ENCODE data around the gene CS.
"Not testable (repeated sequence)": the region's sequence is repeated elsewhere in the genome, so short reads cannot be mapped to it uniquely, and the experiment has no call there.

CS gene

DNA sequence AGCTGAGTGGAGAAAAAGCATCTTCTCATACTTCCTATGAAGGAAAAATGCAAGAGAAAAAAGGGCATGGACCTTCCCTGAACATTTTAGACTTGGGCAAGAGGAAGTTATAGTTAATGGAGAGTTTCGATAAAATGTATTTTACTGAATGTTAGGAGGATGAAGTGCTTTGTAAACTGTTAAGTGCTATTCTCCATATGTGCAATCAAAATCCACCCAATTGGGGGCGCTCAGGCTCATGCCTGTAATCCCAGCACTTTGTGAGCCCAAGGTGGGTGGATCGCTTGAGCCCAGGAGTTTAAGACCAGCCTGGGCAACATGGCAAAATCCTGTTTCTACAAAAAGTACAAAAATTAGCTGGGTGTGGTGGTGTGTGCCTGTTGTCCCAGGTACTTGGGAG lies 17.5 kb upstream of the CS start:
- ATAC-seq = no peak

DNA sequence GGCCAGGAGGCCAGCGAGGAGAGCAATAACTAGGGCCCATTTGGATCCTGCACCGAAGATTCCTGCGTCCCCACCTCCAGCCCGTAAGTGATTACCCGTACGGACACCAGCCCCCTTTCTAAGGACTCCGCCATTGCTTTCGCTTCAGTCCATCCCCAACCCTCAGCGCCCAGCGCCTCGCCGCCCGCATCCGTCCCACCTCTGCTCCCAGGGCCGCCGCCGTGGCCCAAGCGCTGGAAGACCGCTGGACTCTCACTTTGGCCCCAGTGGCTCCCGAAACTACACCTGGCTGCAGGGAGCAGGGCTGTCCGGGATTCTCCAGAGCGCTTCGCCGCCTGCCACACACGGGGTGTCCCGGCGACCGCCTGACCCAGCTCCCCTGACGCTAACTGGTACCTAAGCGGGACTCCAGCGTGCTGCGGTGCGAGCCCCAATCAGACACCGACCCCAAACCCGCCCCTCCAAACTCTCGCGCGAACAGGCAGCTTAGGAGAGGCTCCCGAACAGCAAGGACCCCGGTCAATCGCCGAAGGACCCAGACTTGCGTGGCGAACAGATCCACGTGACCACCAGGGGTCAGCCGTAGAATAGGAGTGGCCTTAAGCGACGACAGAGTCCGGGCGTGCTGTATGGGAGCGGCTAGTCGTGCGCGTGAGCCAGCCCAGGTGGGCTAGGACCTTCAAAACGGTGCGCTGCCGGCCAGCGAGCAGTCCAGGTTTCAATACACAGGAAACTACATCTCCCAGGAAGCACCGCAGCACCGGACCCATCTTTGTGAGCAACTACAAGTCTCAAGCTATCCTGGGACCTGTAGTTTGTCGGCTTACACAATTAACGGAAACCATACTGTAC lies 15.7 kb upstream of the CS start, which contains the start of gene CNPY2:
Gene CNPY2, minus strand, starts transcription at position 367 of the 852 bp plus-strand sequence. CDS start 771 bp downstream, outside the sequence.
- peak; percentile 91 to 93 for ATAC-seq

DNA sequence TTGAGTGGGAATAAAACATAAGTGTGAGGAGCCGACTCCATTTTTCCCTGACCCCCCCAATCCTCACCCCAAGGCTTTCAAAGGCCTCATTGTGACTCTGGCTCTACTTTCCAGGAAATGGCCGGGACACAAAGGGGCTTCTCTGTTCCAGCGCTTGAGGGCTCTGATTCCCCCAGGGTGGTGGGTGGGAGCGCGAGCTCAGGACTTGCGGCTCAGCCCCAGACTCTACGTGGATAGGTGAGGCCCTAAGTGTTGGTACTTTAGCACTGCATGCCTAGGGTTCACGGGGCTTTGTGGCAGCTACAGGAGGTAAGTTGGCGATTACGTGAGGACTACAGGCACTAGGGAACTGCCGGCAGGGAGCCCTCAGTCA lies 15.1 kb upstream of the CS start:
- no peak for ATAC-seq

DNA sequence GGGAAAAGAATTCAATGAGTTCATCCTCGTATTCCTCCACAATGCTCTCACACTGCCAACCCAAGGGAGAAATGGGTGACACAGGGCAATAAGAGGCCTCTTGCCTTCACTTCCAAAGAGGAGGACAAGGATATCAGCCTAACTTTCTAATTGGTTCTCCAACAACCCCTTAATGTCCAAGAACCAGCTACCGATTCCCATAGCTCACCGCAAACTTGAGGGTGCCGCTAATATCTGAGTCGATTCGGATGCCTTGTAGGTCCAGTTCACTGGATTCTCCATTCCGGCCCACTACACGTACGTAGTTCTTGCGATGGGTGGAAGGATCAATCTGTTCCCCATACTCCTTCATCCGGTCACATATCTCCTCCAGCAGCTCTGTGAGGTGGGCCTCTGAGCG lies 10.9 kb upstream of the CS start:
- ATAC-seq = no peak

DNA sequence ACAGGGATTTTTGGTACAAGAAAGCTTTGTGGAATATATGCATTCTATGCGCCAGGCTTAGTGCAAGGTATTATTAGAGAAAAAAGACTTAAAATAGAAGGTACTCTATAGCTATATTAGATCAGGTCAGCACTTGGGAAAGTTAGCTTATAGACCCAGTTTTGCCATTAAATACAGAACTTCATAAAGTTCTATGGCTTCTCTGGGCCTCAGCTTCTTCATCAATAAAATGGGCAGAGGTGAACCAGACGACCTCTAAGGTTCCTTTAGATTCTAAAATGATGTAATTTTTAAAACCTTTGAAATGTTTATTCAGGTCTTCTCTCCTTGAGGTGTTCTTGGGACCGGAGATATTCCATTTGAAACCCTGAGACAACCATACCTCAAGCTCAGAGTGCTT lies 8.6 kb upstream of the CS start:
- ATAC-seq = no peak

DNA sequence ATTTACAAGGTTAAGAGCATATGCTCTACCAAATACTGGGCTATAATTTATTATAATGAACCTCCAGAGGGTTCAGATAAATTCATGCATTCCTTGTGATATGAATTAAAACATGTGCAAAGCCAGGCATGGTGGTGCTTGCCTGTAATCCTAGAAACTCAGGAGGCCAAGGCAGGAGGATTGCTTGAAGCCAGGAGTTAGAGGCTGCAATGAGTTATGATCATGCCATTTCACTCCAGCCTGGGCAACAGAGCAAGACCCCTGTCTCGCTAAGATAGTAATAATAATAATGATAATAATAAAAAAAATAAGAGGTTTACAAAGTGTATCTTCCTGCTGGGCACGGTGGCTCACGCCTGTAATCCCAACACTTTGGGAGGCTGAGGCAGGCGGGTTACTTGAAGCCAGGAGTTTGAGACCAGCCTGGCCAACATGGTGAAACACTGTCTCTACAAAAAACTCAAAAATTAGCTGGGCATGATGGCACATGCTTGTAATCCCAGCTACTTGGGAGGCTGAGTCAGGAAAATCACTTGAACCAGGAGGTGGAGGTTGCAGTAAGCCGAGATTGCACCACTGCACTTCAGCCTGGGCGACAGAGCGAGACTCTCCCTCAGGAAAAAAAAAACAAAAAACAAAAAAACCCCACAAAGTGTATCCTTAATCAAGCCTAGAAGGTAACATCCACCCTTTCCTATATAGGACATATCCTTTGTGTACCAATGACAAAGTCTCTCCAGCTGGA lies 7.3 kb upstream of the CS start:
- ATAC-seq = no peak

DNA sequence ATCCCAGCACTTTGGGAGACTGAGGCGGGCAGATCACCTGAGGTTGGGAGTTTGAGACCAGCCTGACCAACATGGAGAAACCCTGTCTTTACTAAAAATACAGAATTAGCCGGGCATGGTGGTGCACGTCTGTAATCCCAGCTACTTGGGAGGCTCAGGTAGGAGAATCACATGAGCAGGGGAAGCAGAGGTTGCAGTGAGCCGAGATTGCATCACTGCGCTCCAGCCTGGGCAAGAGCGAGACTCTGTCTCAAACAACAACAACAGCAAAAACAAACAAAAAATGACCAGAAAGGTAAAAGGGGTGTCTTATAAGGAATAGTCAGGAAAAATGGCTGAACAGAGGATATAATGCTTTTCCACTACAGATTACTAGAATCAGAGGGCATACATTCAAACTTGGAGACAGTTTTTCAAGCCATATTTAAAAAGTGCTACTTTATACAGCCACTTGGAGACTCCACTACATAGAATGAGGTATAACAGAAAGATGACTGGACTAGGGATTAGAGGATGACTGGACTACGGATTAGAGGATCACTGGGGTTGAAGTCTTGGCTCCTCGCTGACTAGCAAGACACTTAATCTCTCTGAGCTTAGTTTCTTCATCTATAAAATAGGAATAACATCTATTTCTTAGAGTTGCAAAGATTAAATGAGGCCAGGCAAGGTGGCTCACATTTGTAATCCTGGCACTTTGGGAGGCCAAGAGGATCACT lies 4.9 kb upstream of the CS start:
- no peak for ATAC-seq

DNA sequence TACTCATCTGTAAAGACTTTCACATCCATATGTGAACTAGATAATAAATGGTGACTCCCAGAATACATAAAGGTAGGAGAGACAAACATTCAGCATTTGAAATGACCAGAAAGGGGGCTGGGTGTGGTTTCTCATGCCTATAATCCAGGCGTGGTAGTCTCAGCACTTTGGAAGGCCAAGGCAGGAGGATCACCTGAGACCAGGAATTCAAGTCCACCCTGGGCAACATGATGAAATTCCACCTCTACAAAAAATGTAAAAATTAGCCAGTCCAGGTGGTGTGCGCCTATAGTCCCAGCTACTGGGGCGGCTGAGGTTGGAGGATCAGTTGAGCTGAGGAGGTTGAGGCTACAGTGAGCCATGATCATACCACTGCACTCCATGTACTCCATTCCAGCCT lies 4.1 kb upstream of the CS start:
- ATAC-seq = no peak

DNA sequence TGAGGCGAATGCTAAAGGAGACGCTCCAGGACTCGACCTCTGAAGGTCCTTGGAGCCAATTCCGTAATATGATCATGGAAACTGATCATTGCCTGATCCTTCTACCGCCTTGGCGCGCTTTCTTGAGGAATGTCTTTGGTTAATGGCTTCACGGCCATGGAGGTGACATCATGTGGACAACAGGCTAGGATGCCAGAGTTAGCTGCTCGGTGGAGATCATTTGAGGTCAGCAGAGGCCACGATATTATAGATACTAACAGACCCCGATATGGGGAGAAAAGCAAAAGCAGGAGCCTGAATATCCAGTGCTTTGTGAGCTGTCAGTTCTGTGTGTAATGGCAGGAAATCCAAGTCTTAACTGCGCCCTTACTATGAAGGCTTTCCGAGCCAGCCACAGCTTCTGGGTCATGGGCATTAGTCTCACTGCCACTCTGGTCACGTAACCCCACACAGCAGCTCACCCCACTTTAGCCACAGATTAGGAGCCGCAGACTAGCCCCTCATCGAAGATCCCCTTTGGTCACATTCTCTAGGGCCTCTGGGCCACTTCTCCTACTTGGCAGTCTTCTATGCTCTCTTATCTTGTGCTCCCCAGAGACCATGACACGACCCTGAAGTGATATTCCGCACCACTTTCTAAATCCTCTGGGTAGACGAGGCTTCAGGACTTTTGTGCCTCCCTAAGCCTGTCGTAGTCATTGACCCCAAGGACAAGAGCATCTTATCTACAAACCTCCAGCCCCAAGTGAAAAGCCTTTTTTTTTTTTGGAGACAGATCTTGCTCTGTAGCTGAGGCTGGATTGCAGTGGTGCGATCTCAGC lies 724 bp upstream of the CS start:
- ATAC-seq = no peak

DNA sequence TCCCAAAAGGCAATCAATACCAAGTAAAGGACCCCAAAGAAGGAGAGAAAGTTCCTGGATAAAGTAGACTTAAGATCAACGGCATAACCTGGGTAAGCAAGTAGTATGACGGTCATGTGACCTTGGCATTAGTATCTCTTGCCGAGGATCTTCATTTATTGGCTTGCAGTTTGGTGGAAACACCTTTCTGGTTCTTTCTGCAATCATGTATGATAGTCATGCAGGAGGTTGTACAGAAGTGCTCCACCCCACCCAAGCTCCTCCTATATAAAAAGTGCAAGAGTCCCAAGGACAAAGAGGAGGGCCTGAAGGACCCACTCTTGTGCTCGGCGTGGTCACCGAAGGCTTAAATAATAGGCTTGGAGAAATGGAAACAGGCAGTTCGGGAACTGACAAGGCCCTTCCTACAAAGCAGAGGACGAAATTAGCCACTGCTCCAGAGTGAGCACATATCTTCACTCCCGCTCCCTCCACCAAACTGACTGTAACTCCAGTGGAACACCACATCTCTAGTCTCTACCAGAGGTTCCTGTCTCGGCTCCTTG lies 750 bp downstream of the CS start:
- peak; percentile 11 to 14 for ATAC-seq

DNA sequence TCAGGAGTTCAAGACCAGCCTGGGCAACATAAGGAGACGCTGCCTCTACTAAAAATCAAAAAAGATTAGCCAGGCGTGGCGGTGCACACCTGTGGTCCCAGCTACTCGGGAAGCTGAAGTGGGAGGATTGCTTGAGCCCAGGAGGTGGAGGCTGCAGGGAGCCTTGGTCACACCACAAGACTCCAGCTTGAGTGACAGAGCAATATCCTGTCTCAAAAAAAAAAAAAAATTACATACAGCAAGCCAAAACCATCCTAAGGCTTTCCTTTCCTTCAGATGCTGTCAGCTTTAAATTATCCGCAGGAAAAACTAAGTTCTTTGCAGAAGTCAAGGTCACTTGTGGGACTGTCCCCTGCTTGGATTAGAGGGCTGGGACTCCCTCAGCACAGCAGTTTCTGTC lies 1.3 kb downstream of the CS start:
- no peak for ATAC-seq

- no peak for ATAC-seq
Observed at GRCh38 chr12:56297400-56297799, 2.7 kb downstream of the CS start.

DNA sequence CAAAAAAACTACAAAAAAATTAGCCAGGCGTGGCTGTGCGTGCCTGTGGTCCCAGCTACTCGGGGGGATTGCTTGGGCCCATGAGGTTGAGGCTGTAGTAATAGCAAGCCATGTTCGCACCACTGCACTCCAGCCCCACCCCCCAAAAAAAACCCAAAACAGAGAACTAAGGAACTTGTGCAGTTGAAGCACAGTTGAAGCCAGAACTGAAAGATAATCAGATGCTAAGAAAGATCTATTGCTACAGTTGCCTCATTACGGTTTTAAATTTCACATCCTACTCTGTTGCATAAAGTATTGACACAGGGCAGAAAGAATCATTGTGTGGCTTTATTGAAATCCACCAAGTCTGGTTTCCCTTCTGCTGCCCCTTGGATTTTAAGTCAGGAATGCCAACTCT lies 3.8 kb downstream of the CS start:
- no peak for ATAC-seq

GRCh38 chr12:56293795-56294194 lies 6.3 kb downstream of the CS start:
- no peak for ATAC-seq

GRCh38 chr12:56288705-56289387 lies 11.3 kb downstream of the CS start:
- ATAC-seq = no peak

- ATAC-seq = no peak
Observed at GRCh38 chr12:56286044-56286830, 13.9 kb downstream of the CS start.

GRCh38 chr12:56284263-56284662 lies 15.9 kb downstream of the CS start:
- not testable (repeated sequence) for ATAC-seq

DNA sequence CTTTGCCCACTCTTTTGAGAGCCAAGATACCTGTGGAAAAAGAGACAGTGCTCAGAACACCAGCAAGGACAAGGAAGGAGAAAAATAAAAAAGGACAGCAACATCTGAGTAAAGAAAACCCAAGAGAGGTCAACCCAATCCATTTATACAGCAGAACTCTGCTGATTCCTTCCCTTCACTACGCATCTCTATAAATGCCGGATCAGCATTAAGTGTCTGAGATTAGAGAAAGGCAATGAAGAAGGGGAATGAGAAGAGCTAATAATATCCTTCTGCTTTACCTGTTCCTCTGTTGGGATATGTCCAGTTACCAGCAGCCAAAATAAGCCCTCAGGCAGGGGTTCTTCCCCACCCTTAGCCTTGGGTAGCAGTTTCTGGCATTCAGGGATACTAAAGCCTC lies 17.6 kb downstream of the CS start:
- no peak for ATAC-seq

DNA sequence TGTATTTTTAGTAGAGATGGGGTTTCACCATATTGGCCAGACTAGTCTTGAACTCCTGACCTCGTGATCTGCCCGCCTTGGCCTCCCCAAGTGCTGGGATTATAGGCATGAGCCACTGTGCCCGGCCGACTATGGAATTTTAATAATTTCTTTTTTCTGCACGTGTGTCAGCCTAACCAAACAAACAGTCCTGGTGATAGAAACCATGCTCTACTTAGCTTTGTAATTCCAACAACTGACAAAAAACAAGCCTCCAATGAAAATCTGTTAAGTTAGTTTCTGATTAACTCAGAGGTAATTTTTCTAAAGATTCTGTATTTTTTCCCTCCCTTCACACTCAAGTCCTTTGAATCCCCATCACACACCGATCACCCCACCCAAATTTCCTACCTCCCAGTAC lies 18.1 kb downstream of the CS start:
- ATAC-seq = no peak

DNA sequence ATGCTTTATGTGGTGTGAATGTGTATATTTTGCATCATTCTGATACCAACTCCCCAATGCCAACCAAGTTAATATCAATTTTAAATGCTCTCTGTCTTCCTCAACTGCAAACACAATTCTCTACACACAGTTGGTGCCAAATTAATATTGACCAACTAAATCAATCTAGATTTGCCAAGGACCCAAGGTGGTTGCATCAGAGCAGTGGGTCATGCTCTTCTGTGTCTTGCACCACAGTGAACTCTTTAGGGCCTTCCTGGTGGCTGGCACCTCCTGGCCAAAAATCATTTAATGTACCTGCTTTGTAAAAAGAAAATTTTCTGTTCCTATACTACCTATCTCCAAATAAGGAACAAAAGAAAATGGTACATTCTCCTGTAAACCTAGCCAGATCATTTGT lies 19.3 kb downstream of the CS start:
- no peak for ATAC-seq

DNA sequence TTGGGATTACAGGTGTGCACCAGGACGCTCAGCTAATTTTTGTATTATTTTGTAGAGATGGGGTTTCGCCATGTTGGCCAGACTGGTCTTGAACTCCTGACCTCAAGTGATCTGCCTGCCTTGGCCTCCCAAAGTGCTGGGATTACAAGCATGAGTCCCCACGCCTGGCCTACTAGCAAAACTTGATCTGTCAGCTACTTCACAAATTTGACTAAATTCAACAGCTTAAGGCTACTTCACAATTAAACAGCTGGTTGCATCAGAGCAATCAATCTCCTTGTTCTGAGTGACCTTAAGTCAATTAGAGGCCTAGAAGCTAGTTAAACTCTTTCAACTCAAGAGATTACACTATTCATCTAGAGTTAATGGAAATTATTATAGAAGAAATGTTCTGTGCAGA lies 21.2 kb downstream of the CS start:
- no peak for ATAC-seq
